Measurements from ENCODE around the gene ATF6B. TPM values are rescaled to one million over a fixed set of nuclear protein-coding genes. Genes with fewer than 3 reads are reported as not detected.
"Not testable (repeated sequence)": the region's sequence is repeated elsewhere in the genome, so short reads cannot be mapped to it uniquely, and the experiment has no call there.

The ATF6B gene
- total and polyA plus RNA-seq, 8 donors = 70.7 to 95.8 (median 85.8) TPM

- intact Hi-C loops (cut with DNase I) = no loop called here
- no peak for TF ChIP-seq CTCF (IDR thresholded peaks at IDR 0.05)
- H3K4me1 ChIP-seq = peaks cover 0 to 17% of the 10 kb centered on the region in 2 donors
- no peak overlapping the region for H3K4me3 ChIP-seq
- H3K27ac ChIP-seq = no peak overlapping the region
- ATAC-seq = no peak
- DNase-seq = no peak
- no peaks in the 10 kb centered on the region for H3K36me3 ChIP-seq
- no peaks in the 10 kb centered on the region for H3K9me3 ChIP-seq
- H3K27me3 ChIP-seq = peaks cover 28 to 74% of the 10 kb centered on the region in 2 donors
Observed at GRCh38 chr6:32147401-32148132, 19.5 kb upstream of the ATF6B start.

- DNase-seq (no peak), ATAC-seq (no peak)
- peaks cover 0 to 10% of the 10 kb centered on the region in 2 donors for H3K4me1 ChIP-seq
- H3K4me3 ChIP-seq = no peak overlapping the region
- H3K27me3 ChIP-seq = peaks cover 28 to 69% of the 10 kb centered on the region in 2 donors
- no peaks in the 10 kb centered on the region for H3K36me3 ChIP-seq
- H3K9me3 ChIP-seq = no peaks in the 10 kb centered on the region
- intact Hi-C loops (cut with DNase I) = no loop called here
- no peak for TF ChIP-seq CTCF (IDR thresholded peaks at IDR 0.05)
- H3K27ac ChIP-seq = no peak overlapping the region
Observed at GRCh38 chr6:32146687-32147086, 18.6 kb upstream of the ATF6B start.

- Histone ChIP-seq H3K27ac (no peak overlapping the region), H3K36me3 (no peaks in the 10 kb centered on the region), H3K4me1 (peaks cover 0 to 10% of the 10 kb centered on the region in 2 donors), H3K9me3 (no peaks in the 10 kb centered on the region), H3K4me3 (no peak overlapping the region), H3K27me3 (peaks cover 28 to 65% of the 10 kb centered on the region in 2 donors)
- intact Hi-C loops (cut with DNase I) = no loop called here
- DNase-seq (no peak), ATAC-seq (peak; percentile 23)
- no peak for TF ChIP-seq CTCF (IDR thresholded peaks at IDR 0.05)
Observed at GRCh38 chr6:32146287-32146686, 18.2 kb upstream of the ATF6B start.

- peaks cover 8 to 55% of the 10 kb centered on the region in 2 donors for H3K27me3 ChIP-seq
- H3K9me3 ChIP-seq; ATAC-seq; DNase-seq; intact Hi-C loops (cut with DNase I); H3K27ac ChIP-seq; H3K36me3 ChIP-seq; H3K4me3 ChIP-seq; H3K4me1 ChIP-seq: not testable (repeated sequence)
Observed at GRCh38 chr6:32144238-32144637, 16.2 kb upstream of the ATF6B start.

GRCh38 chr6:32140420-32141046, 12.5 kb upstream of the ATF6B start:
- DNase-seq (no peak), ATAC-seq (no peak)
- no peak overlapping the region for H3K4me3 ChIP-seq
- H3K27ac ChIP-seq = no peak overlapping the region
- H3K9me3 ChIP-seq = no peaks in the 10 kb centered on the region
- intact Hi-C loops (cut with DNase I) = no loop called here
- no peaks in the 10 kb centered on the region for H3K4me1 ChIP-seq
- TF ChIP-seq CTCF (IDR thresholded peaks at IDR 0.05) = no peak
- H3K27me3 ChIP-seq = peaks cover 0 to 36% of the 10 kb centered on the region in 2 donors
- no peaks in the 10 kb centered on the region for H3K36me3 ChIP-seq
